Measurements from ENCODE around the gene NSUN7. TPM values are rescaled to one million over a fixed set of nuclear protein-coding genes. Genes with fewer than 3 reads are reported as not detected.

NSUN7 gene, protein sequence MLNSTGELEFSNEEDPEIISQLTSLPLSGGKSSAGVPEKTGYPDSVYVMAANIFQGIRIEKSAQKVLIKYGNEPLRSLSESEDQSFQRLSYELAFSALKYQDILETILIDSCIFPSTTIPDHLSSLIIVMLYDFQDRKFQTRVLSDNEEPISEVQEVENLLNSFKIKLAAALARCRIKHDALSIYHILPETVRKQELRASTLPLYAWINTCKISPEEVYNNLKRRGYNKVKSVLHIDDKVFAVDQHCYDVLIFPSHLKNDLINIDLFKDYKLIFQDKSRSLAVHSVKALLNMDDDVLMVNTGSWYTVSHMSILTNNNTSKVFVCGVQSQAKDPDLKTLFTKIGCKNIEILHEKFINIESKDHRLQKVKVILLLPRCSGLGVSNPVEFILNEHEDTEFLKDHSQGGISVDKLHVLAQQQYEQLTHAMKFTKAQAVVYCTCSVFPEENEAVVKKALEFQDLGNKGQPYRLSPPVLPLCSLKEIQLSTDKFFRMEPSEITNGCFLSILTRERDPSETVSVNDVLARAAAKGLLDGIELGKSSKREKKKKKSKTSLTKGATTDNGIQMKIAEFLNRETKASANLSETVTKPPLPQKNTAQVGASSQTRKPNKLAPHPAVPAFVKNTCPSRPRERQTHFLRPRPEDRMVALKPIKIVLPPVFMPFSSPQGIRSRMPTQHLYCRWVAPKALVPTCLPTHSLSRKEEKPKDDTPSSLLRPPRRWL
- 0.16 and 0.18 TPM in 2 replicates for polyA plus RNA-seq (2011; rRNA removed)
- 0.14 TPM in 1 of 2 replicates, not detected in the other for polyA minus RNA-seq (2011; rRNA and poly(A)+ RNA removed)

DNA sequence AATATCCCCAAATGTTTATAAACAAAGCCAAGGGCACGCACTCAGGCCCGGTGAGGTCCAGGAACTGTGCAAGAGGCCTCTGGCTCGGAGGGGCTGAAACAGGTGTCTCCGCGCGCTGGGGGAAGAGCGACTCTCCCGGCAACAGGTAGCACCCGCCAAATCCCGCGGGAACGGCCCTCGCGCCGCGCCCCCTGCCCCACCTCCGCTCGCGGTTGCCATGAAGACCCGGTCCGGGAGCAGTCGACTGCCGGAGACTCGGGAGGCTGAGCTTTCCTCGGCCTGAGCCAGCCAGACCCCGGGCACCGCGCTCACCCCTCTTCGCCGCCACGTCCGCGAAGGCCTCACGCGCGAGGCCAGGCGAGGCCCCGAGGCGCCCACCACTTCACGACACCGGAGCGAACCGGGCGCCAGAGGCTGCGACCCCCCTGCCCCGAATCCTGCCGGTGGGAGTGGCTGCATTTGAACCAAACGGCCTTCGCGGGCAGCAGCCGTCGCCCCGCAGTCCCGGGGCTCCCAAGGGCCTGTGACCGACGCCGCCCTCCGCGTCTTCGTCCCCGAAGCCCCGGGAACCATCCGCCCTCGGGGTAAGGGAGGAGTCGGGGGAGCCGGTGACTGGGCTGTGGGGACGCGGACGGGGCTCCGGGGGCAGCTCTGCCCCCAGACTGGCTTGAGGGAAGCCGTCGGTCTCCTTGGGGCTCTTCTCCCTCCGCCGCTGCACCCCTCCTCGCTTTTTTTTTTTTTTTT, at the start of gene NSUN7:
Gene NSUN7, plus strand, starts transcription at position 239 of the 744 bp plus-strand sequence. CDS start 739 bp downstream, outside the sequence.
- Histone ChIP-seq H3K36me3 (ENCODE audit: control insufficient read depth, insufficient read depth, low read length) (no peaks in the 10 kb centered on the region), H3K4me3 (ENCODE audit: low read depth, low read length) (peak within 1 kb of the TSS; percentile 37), H3K27me3 (ENCODE audit: control insufficient read depth, insufficient read depth, low read length) (peaks cover 8% of the 10 kb centered on the region)
- no peak for DNase-seq (ENCODE audit: low read depth)
- CTCF ChIA-PET: no interaction called here
- POLR2A ChIA-PET: interaction anchor here (0.6 kb wide), 1 partner anchor 151 kb away, joined by 8 read pairs; no protein-coding TSS in a partner anchor
- TF ChIP-seq, protein P1, sequence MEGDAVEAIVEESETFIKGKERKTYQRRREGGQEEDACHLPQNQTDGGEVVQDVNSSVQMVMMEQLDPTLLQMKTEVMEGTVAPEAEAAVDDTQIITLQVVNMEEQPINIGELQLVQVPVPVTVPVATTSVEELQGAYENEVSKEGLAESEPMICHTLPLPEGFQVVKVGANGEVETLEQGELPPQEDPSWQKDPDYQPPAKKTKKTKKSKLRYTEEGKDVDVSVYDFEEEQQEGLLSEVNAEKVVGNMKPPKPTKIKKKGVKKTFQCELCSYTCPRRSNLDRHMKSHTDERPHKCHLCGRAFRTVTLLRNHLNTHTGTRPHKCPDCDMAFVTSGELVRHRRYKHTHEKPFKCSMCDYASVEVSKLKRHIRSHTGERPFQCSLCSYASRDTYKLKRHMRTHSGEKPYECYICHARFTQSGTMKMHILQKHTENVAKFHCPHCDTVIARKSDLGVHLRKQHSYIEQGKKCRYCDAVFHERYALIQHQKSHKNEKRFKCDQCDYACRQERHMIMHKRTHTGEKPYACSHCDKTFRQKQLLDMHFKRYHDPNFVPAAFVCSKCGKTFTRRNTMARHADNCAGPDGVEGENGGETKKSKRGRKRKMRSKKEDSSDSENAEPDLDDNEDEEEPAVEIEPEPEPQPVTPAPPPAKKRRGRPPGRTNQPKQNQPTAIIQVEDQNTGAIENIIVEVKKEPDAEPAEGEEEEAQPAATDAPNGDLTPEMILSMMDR (IDR thresholded peaks at IDR 0.05; ENCODE audit: insufficient read depth, low read depth, low read length): no peak

DNA sequence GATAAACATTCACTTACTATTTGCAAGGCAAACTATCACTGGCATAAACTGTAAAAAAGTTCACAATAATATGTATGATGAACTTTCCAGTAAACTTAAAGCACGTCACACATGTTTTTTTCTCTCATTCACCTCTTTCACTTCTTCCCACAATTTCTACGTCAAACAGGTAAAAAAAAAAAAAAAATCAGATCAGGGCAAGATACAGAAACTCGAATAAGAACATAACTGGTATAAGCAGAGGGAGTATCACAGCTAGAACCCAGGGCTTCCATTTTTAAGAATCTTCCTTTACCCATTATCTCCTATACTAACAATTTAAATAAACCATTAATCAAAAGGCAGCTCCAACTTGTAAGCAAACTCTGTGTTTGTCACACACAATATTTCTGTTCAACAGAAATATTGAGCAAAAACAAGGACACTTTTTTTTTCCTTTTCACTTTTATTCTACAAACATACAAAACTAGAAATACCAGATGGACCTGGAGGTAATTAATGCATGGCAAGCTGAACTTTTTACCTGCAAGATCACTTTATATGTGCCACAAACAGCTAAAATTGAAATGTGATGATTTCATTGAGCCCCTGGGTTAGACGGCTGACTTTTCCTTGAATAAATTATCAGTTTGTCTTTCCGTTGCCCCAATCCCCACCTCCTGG, 47.5 kb upstream of the NSUN7 start:
- CTCF ChIA-PET: no interaction called here
- no peak overlapping the region for H3K4me3 ChIP-seq (ENCODE audit: low read depth, low read length)
- TF ChIP-seq, protein P1 (IDR thresholded peaks at IDR 0.05; ENCODE audit: insufficient read depth, low read depth, low read length): no peak
- POLR2A ChIA-PET: no interaction called here
- DNase-seq (ENCODE audit: low read depth): no peak
- H3K36me3 ChIP-seq (ENCODE audit: control insufficient read depth, insufficient read depth, low read length): no peaks in the 10 kb centered on the region
- no peaks in the 10 kb centered on the region for H3K27me3 ChIP-seq (ENCODE audit: control insufficient read depth, insufficient read depth, low read length)

DNA sequence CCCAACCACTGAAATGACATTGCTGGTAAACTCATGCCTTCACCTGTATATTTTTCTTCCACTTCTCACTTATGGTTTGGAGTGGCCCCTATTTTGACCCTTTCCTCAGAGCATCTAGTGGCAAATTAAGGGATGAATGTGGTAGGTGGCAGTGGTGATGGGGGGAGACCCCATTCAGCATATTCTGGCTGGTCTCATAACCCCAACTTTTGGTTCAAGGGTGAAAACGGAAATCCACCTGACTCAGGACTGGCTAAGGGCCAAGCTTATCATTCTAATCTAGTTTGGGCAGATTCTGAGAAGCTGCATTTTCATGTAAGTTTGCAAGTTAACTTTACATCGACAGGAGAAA, 47.0 kb upstream of the NSUN7 start:
- H3K4me3 ChIP-seq (ENCODE audit: low read depth, low read length): no peak overlapping the region
- CTCF ChIA-PET: no interaction called here
- TF ChIP-seq, protein P1 (IDR thresholded peaks at IDR 0.05; ENCODE audit: insufficient read depth, low read depth, low read length): no peak
- DNase-seq (ENCODE audit: low read depth): no peak
- no peaks in the 10 kb centered on the region for H3K27me3 ChIP-seq (ENCODE audit: control insufficient read depth, insufficient read depth, low read length)
- H3K36me3 ChIP-seq (ENCODE audit: control insufficient read depth, insufficient read depth, low read length): no peaks in the 10 kb centered on the region
- POLR2A ChIA-PET: no interaction called here

DNA sequence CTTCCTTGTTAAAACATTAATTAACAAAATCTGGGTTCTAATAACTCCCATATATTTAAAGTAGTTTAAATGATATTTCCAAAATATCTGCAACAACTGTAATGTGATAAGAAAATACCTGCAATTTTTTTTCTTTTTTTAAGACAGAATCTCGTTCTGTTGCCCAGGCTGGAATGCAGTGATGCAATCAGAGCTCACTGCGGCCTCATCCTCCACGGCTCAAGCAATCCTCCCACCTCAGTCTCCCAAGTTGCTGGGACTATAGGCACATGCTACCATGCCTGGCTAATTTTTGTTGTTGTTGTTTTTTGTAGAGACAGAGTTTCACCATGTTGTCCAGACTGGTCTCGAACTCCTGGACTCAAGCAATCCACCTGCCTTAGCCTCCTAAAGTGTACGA, 45.7 kb upstream of the NSUN7 start:
- Histone ChIP-seq H3K27me3 (ENCODE audit: control insufficient read depth, insufficient read depth, low read length) (no peaks in the 10 kb centered on the region), H3K4me3 (ENCODE audit: low read depth, low read length) (no peak overlapping the region), H3K36me3 (ENCODE audit: control insufficient read depth, insufficient read depth, low read length) (no peaks in the 10 kb centered on the region)
- ChIA-PET CTCF (interaction anchor here (0.6 kb wide), 1 partner anchor 77 kb away, joined by 4 read pairs; no protein-coding TSS in a partner anchor), POLR2A (no interaction called here)
- TF ChIP-seq, protein P1 (IDR thresholded peaks at IDR 0.05; ENCODE audit: insufficient read depth, low read depth, low read length): no peak
- no peak for DNase-seq (ENCODE audit: low read depth)

Data from BJ (cell line).